Glomerular endothelial cell (primary cell): Measurements from ENCODE around the gene ZNF629. TPM values are rescaled to one million over a fixed set of nuclear protein-coding genes. Genes with fewer than 3 reads are reported as not detected.
"Not testable (repeated sequence)": the region's sequence is repeated elsewhere in the genome, so short reads cannot be mapped to it uniquely, and the experiment has no call there.

Experiments
- DNase-seq: peaks from one replicate; pipeline ENCODE4 v3.0.0-alpha.2; 2011; ENCODE audit warnings: low read depth, low spot score; ENCODE audit errors: extremely low read depth
- total RNA-seq: library from RNA; depleted of rRNA; stranded (reverse); fragments of >200 nt; gene quantifications from 2 replicates; pipeline ENCODE4 v1.2.3, GENCODE V29; 2015

ZNF629 gene
- 12.1 and 17.5 TPM in 2 replicates for total RNA-seq

- DNase-seq = no peak
Measured at GRCh38 chr16:30786936-30787612, at the start of gene ZNF629. TSS of gene ZNF629 (minus strand) at chr16:30787205. CDS start at chr16:30784482, 2,723 bp downstream.

GRCh38 chr16:30834130-30834740 lies 47.2 kb upstream of the ZNF629 start:
- DNase-seq = no peak

DNA sequence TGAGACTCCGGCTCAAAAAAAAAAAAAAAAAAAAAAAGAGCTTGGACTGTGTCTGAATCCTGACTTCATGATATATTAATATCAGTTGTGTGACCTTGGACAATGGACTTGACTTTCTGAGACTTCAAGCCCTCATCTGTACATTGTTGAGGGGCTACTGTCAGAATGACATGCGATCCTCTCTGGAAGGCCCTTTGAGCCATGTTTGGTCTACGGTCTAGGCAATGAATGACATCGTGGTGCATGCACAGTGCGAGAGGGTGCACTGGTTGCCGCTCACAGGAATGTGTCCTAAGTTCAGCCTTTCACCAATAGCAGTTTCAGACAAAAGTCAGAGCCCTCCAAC lies 43.0 kb upstream of the ZNF629 start:
- DNase-seq = no peak

GRCh38 chr16:30829130-30830071 lies 42.4 kb upstream of the ZNF629 start:
- no peak for DNase-seq

- DNase-seq = no peak
Measured at GRCh38 chr16:30821891-30822290, 34.9 kb upstream of the ZNF629 start.

DNA sequence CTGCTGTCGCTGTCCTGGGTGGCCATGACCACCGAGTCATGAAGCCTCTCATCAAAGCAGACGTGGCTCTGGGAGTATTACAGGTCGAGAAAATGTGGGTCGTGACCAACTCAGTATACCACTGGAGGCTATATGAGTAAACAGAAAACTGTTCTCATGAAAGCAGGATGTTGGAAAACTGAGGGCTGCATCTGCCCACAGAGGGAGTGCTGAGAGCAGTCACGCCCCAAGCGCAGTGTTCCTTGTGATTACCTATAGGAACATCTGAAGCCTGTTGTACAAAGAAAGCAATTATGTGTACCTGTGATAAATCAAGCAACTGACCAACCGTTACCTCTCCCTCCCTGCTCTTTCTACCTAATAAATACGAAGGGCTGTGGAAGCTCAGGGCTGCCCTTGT lies 34.4 kb upstream of the ZNF629 start:
- DNase-seq = not testable (repeated sequence)

DNA sequence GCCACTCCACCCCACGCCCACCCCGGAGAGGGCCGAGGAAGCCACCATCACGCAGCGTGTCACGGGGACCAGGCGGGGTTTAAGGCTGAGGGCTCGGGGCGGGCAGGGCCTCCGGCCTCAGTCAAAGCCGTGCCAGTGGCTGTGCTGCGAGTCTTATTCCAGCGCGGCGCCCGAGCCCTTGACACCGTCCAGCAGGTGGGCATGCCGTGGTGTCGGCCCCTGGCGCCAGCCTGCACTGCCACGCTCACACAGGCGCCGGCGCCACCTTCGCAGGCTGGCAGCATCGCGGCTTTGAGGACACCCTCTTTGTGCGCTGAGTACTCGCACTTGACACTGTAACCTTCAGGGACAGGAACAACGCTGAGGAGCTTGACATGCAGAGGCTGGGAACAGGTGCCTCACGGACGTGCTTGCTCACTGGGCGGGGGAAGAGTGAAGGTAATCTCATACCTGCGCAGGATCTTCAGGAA lies 34.0 kb upstream of the ZNF629 start:
- no peak for DNase-seq

DNA sequence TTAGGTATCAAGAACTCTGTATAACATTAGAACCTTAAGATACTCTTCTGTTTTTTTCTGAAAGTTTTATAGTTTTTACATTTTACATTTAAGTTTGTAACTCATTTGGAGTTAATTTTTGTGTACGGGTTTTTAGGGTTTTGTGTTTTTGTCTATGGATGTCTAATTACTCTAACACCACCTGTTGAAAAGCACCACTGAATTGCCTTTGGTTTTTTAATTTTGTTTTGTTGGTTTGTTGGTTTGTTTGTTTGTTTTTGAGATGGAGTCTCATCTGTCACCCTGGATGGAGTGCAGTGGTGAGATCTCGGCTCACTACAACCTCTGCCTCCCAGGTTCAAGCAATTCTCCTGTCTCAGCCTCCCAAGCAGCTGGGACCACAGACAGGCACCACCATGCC lies 29.8 kb upstream of the ZNF629 start:
- no peak for DNase-seq

DNA sequence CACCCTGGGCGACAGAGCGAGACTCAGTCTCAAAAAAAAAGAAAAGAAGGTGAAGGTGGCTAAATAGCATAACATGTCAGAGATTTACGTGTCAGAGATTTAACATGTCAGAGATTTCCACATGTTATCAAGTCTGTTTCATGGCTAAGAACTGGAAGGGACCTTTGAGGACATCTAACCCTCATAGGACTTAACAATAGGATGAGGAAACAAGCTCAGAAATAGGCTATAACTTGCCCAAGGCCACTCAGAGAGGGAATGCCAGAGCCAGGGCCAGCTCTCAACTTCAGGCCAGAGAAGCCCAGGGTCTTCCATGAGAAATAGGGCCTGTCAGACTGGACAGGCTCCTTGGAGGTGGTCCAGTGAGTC lies 26.8 kb upstream of the ZNF629 start:
- no peak for DNase-seq

DNA sequence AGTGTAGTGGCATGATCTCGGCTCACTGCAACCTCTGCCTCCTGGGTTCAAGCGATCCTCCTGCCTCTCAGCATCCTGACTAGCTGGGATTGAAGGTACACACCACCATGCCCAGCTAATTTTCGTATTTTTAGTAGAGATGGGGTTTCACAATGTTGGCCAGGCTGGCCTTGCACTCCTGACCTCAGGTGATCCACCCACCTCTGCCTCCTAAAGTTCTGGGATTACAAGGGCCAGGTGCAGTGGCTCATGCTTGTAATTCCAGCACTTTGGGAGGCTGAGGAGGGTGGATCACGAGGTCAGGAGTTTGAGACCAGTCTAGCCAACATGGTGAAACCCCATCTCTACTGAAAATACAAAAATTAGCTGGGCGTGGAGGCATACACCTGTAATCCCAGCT lies 22.7 kb upstream of the ZNF629 start:
- not testable (repeated sequence) for DNase-seq

GRCh38 chr16:30808890-30809426 lies 22.0 kb upstream of the ZNF629 start:
- not testable (repeated sequence) for DNase-seq

GRCh38 chr16:30808146-30808545 lies 21.1 kb upstream of the ZNF629 start:
- no peak for DNase-seq

DNA sequence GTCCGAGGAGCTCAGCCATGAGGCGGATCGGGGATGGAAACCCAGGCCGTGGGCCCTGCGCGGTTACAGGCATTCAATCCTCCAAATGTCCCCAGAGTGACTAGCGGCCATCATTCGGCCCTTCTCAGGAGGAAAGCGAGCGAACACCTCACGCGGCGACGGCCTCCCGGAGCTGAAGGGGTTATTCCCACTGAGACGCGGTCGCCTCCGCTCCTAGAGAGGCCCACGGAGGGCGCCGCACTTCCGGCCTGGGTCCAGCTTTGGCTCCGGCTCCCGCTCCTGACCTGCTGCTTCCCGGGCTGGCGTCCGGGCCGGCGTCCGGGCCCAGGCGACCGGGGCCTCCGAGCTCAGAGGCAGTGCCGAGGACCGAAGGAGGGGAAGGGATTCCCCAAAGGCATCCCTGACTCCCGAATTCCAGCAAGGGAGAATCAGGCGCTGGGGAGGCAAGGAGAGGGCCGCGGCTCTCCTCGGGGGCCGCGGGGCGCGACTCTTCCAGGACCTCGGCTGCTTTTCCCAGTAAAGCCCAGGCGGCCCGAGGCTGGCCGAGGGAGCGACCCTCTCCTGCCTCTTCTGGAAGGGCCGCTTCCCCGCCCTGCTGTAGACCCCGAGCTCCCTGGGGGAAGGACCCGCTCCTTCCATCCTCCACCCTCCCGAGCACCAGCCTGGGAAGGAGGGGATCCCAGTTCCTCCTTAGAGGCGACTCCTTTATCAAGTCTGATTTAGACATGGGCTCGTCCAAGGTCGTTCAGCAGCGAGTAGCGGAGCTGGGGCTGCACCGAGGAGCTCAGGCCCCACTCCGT lies 18.6 kb upstream of the ZNF629 start:
- no peak for DNase-seq

- DNase-seq = no peak
Measured at GRCh38 chr16:30805056-30805369, 18.0 kb upstream of the ZNF629 start.

- no peak for DNase-seq
Measured at GRCh38 chr16:30802936-30803335, 15.9 kb upstream of the ZNF629 start.

DNA sequence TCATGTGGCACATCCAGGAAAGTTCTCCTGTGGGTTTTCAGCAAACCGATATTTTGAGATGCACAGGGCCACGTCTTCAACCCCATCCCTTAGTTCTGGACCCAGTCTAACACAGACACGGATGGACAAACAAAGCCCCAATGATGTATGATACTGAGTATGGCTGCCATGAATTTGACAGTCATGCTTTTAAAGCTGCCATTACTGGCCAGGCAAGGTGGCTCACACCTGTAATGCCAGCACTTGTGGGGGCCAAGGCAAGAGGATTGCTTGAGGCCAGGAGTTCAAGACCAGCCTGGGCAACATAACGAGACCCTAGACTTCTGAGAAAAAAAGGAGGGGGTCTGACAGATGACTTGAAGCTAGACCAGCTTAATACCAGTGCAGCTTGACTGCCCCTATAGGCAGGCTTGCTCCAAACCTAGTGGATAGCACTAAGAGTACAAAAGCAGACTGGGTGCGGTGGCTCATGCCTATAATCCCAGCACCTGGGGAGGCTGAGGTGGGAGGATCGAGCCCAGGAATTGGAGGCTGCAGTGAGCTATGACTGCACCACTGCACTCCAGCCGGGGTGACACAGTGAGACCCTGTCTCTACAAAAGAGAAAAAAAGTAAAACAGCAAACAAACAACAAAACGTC lies 10.8 kb upstream of the ZNF629 start:
- DNase-seq = no peak

- DNase-seq = no peak
Measured at GRCh38 chr16:30794634-30795033, 7.6 kb upstream of the ZNF629 start.

GRCh38 chr16:30793508-30794069 lies 6.6 kb upstream of the ZNF629 start:
- no peak for DNase-seq

DNA sequence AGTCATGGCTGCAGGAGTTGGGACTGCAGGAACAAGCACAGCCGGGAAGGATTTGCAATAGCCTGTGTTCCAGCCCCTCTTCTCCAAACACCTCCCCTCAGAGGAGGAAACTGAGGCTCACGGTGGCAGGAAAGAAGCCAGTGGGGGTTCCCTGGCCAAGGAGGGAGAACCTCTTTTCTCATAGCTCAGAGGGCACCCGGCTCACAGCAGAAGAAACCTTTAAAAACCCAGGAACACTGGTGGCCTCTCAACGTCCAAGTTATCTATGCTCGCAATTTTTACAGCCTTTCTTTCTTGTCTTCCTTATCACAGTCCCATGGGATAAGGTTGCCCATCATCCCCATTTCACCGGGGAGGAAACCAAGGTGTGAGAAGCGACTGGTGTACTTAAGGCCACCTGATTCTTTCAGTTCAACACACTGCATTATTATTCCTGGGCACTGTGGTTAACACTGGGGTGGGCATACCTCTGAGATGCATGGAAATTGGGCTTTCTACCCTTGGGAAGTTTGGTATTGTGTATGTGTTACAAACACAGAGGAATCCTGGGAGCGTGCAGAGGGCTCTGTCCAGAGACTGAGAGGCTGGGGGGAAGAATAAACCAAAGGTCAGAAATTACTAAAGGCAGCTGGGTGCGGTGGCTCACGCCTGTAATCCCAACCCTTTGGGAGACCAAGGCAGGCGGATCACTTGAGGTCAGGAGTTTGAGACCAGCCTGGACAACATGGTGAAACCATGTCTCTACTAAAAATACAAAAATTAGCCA lies 791 bp upstream of the ZNF629 start:
- no peak for DNase-seq
